ENCODE data around the gene CPLX3.
"Not testable (repeated sequence)": the region's sequence is repeated elsewhere in the genome, so short reads cannot be mapped to it uniquely, and the experiment has no call there.

The CPLX3 gene

DNA sequence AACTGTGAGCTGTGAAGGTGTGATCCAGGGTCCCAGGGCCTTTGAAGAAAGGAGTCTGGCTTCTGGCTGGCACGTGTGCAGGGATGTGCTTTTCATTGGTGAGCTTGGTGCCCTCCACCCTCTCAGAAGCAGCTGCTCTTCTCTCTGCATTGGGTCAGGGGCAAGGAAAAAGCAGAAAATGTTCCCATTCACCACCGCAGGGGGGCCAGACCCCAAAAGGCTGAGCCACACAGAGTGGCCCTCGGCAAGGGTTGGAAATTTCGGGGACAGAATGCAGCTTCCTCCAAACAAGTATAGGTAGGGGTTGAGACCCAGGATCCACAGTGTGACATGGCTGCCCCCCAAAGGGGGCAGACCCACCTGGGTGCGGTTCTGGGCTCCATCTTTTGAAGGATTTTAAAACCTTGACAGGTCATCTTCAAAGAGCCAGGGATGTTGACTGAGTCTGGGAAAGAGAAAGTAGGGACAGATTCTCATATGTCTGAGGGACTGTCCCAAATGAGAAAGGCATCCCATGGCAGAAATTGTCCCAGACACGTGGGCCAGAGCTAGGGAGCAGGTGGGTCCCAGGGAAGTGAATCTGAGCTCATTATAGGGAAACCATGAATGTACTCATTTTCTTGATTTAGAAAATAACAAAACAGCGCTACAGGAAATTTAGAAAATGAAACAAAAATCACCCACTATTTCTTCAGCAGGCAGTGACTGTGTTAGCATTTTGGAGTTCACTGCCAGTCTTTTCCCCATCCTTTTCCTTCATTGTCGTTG is 41.8 kb upstream of the CPLX3 start:
- Mint-ChIP-seq H3K27me3 (no peaks in the 10 kb centered on the region), H3K4me3 (peak overlapping the region; percentile 79), H3K27ac (ENCODE audit: low read depth) (peak overlapping the region; percentile 93), H3K4me1 (peaks cover 84% of the 10 kb centered on the region), H3K36me3 (ENCODE audit: insufficient read depth) (peaks cover 53% of the 10 kb centered on the region), H3K9me3 (no peaks in the 10 kb centered on the region)
- DNase-seq (ENCODE audit: low spot score in 2 of 2) (no peak), ATAC-seq (replicated peaks; ENCODE audit: extremely low read depth, poor library complexity, severe bottlenecking) (no peak)

DNA sequence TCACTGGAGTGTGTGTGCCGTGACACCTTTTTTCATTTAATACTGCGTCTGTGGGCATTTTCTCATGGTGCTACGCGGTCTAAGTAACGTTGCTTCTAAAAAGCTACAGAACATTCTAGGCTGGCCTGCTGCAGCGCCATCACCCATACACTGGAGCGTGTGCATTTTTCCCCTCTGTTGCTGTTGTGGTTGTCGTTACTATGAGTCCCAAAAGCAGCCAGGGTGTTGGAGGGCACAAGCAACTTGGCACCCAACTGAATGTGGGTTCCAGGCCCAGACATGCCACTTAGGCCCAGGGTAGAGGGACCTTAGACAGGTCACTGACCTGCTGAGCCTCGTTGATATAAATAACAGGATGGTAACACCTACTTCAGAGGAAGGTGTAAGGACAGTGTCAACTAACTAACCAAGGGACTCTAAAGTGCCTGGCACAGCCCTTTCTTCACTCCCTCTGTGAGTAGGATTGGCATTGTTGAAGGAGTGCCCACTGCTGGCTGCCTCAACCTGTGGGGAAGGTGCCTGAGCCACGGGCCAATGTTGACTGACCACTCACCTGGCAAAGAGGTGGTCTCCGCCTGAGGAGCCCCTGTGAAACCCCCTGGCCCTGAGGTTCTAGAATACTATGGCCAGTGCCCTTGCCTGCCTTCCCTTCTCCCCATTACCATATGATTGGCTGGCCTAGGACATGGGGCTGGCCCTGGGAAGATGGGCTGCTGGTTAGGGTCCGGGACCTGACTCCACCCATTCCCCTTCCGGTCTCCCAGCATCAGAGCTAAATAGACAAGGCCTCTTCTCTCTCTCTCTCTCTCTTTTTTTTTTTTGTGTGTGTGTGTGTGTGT is 41.0 kb upstream of the CPLX3 start:
- H3K36me3 Mint-ChIP-seq (ENCODE audit: insufficient read depth): peaks cover 55% of the 10 kb centered on the region

DNA sequence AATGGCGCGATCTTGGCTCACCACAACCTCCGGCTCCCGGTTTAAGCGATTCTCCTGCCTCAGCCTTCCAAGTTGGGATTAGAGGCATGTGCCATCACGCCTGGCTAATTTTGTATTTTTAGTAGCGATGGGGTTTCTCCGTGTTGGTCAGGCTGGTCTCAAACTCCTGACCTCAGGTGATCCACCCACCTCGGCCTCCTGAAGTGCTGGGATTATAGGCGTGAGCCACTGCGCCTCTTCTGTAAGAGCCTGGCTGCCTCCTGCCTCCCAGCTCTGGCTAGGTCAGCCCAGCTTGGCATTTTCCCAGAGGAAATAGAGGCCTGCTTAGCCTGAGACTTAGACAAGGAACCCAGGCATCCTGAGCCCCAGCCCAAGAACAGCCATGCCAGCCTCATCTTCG is 40.3 kb upstream of the CPLX3 start:
- not testable (repeated sequence) for DNase-seq (ENCODE audit: low spot score in 2 of 2); H3K27me3 Mint-ChIP-seq; ATAC-seq (replicated peaks; ENCODE audit: extremely low read depth, poor library complexity, severe bottlenecking); H3K9me3 Mint-ChIP-seq
- Mint-ChIP-seq H3K4me3 (peak overlapping the region; percentile 79), H3K27ac (ENCODE audit: low read depth) (peak overlapping the region; percentile 93), H3K36me3 (ENCODE audit: insufficient read depth) (peaks cover 55% of the 10 kb centered on the region), H3K4me1 (peaks cover 81% of the 10 kb centered on the region)

More for the DNA sequence above, 41.0 kb upstream of the CPLX3 start:
- Mint-ChIP-seq H3K4me3 (peak overlapping the region; percentile 79), H3K27me3 (no peaks in the 10 kb centered on the region), H3K9me3 (no peaks in the 10 kb centered on the region), H3K4me1 (peaks cover 81% of the 10 kb centered on the region), H3K27ac (ENCODE audit: low read depth) (peak overlapping the region; percentile 93)
- DNase-seq (ENCODE audit: low spot score in 2 of 2) (no peak), ATAC-seq (replicated peaks; ENCODE audit: extremely low read depth, poor library complexity, severe bottlenecking) (no peak)

DNA sequence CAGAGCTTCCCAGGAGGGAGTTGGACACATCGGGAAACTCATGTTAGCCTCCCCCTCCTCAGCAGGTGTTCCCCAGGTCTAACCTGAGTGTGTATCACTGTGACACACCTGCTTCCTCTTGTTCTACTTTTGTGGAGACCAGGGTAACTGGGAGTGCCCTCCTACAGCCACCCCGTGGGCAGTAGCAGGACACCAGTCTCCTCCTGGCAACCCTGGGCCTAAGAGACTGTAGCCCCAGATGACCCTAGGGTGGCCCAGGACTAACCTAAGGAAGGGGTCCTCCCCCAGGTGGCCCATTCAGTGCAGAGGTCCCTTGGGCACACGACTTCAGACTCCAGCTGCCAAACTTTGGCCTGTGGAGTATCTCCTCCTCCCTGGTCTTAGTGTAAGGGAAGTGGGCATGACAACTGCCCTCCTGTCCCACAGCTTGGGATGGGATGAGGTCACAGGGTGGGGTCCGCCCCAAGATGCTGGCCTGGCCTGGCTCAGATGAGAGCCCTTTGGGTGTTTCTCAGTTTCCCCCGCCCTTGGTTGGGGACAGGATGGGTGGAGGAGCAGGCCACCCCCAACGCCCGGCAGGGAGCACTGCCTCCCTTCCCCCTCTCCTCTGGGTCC is 39.8 kb upstream of the CPLX3 start:
- H3K4me3 Mint-ChIP-seq: peak overlapping the region; percentile 79
- no peaks in the 10 kb centered on the region for H3K9me3 Mint-ChIP-seq
- peaks cover 51% of the 10 kb centered on the region for H3K36me3 Mint-ChIP-seq (ENCODE audit: insufficient read depth)
- no peaks in the 10 kb centered on the region for H3K27me3 Mint-ChIP-seq
- ATAC-seq (replicated peaks; ENCODE audit: extremely low read depth, poor library complexity, severe bottlenecking) (no peak), DNase-seq (ENCODE audit: low spot score in 2 of 2) (no peak)
- peaks cover 81% of the 10 kb centered on the region for H3K4me1 Mint-ChIP-seq
- peak overlapping the region; percentile 93 for H3K27ac Mint-ChIP-seq (ENCODE audit: low read depth)

DNA sequence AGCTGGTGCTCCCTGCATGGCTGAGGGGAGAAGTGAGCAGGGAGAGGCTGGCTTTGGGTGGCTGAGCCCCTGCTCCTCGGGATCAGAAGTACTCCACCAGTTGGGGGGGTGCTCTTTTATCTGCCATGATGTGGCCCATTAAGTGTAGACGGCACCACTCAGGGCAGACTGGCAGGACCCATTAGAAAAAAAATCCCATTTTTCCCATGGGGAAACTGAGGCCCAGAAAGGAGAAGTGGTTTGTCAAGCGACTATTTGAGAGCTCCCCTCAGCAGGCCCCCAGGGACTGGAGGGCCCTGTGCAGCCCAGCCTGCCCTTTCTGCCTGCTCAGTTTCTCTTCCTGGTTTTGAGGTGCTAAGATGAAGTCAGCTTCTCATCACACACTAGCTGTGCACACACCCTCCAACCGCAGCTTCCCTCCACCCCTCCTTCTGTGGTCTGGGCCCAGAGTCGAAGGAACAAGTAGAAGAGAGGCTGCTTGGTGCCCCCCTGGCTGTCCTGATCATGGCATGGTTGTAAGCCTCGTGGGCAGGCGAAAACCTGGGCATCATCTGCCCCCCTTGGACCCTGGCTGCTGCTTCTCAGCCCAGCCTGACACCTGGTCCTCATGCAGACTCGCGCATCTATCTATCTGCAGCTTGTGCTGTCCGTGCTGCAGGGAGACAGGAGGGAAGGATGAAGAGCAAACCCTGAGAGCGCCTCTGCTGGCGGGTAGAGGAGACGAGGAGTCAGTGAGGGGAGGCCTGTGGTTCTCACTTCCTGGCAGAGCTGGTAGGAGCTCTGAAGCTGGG is 39.0 kb upstream of the CPLX3 start:
- Mint-ChIP-seq H3K27ac (ENCODE audit: low read depth) (peak overlapping the region; percentile 93), H3K9me3 (no peaks in the 10 kb centered on the region), H3K4me3 (peak overlapping the region; percentile 79), H3K36me3 (ENCODE audit: insufficient read depth) (peaks cover 53% of the 10 kb centered on the region), H3K4me1 (peaks cover 88% of the 10 kb centered on the region), H3K27me3 (no peaks in the 10 kb centered on the region)
- ATAC-seq (replicated peaks; ENCODE audit: extremely low read depth, poor library complexity, severe bottlenecking): peak; percentile 79
- DNase-seq (ENCODE audit: low spot score in 2 of 2): peak; percentile 78 to 91

DNA sequence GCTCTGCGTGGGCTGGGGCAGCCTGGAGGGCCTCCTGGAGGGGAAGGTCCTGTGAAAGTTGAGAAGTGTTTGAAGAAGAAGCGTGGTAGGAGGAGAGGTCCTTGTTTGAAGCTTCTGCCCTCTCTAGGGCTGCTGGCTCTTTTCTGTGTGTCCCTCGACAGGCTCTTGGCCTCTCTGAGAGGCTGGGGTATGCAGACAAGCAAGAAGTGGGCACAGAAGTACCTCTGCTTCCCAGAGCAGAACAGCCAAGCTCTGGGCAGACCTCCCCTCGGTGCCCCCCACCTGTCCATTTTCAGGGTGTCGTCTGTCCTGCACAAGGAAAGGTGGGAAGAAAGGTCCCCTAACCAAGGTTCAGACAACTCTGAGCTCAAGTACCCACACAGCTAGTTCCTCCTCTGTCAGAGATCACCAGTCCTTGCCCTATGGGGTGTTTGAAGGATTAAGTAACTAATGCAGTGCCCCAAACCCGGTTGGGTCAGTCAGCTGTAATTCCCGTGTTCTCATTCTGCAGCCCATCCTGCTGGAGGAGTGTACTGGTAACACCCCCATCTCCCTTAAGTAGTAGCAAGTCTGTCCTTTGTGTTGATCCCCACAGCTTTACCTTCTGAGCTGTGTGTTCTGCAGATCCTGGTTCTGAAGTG is 38.3 kb upstream of the CPLX3 start:
- H3K27ac Mint-ChIP-seq (ENCODE audit: low read depth): peak overlapping the region; percentile 93
- no peaks in the 10 kb centered on the region for H3K27me3 Mint-ChIP-seq
- no peak for ATAC-seq (replicated peaks; ENCODE audit: extremely low read depth, poor library complexity, severe bottlenecking)
- no peaks in the 10 kb centered on the region for H3K9me3 Mint-ChIP-seq
- peaks cover 89% of the 10 kb centered on the region for H3K4me1 Mint-ChIP-seq
- H3K36me3 Mint-ChIP-seq (ENCODE audit: insufficient read depth): peaks cover 47% of the 10 kb centered on the region
- no peak for DNase-seq (ENCODE audit: low spot score in 2 of 2)
- peak overlapping the region; percentile 79 for H3K4me3 Mint-ChIP-seq

DNA sequence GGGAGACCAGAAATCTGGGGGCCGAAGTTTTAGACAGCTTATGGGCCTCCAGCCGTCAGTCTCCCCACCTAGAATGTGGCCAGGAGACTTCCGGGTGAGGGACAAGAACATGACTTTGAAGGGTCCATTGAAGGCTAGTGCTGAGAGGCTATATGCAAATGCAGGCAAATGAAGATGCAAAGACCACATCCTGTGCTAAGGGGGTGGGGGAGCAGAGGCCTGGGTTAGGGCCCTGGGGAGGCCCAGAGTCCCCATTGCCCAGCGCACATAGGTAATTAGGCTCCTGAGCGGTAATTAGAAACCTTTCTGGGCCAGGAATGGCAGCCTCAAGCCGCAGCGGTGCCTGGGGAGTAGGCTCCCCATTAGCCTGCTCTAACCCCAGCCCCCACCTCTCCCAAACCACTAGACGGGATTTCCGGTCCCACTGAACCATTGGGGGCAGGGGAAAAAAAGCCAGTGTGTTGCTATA is 37.7 kb upstream of the CPLX3 start:
- no peaks in the 10 kb centered on the region for H3K27me3 Mint-ChIP-seq
- no peaks in the 10 kb centered on the region for H3K9me3 Mint-ChIP-seq
- peak; percentile 28 to 55 for DNase-seq (ENCODE audit: low spot score in 2 of 2)
- peak; percentile 23 for ATAC-seq (replicated peaks; ENCODE audit: extremely low read depth, poor library complexity, severe bottlenecking)
- H3K36me3 Mint-ChIP-seq (ENCODE audit: insufficient read depth): peaks cover 44% of the 10 kb centered on the region
- peak overlapping the region; percentile 79 for H3K4me3 Mint-ChIP-seq
- peaks cover 83% of the 10 kb centered on the region for H3K4me1 Mint-ChIP-seq
- H3K27ac Mint-ChIP-seq (ENCODE audit: low read depth): peak overlapping the region; percentile 93

DNA sequence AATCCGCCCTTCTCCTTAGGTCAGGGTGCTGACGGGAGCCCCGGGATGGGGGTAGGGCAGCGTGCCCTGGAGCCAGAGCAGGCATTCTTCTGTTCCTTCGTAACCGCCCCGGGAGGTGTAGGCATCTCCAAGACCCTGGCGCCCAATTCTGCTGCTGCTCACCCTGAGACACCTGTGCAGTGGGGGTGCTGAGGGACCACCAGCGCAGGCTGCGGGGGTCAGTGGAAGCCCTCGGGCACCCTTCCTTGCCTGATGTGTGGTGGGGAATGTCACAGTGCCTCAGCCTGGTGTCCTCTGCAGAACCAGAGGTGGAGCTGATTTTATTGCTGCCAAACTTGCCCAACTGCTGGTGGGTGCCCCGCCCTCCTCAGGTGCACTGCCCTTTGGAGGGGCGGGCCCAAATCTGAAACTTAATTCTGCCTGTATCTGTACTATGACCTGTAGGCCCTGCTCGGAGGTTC is 37.2 kb upstream of the CPLX3 start:
- DNase-seq (ENCODE audit: low spot score in 2 of 2): no peak
- peaks cover 82% of the 10 kb centered on the region for H3K4me1 Mint-ChIP-seq
- H3K27me3 Mint-ChIP-seq: no peaks in the 10 kb centered on the region
- H3K36me3 Mint-ChIP-seq (ENCODE audit: insufficient read depth): peaks cover 44% of the 10 kb centered on the region
- H3K4me3 Mint-ChIP-seq: peak overlapping the region; percentile 79
- ATAC-seq (replicated peaks; ENCODE audit: extremely low read depth, poor library complexity, severe bottlenecking): no peak
- H3K9me3 Mint-ChIP-seq: no peaks in the 10 kb centered on the region
- H3K27ac Mint-ChIP-seq (ENCODE audit: low read depth): peak overlapping the region; percentile 93

DNA sequence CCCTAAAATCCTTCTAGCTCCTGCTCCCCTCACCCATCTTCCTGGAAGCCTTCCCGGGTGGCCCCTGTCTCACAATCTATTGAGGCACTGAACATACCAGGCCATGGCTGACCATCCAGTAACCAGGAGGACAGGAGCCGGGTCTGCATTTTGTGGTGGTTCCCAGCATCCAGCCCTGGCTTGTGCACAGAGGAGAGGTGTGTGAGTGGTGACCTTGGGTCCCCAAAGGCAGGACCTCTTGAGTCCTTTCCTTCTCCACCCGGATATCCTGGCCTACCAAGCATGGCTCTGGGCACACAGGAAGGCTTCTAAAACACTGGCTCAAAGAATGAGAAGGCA is 36.7 kb upstream of the CPLX3 start:
- no peak for ATAC-seq (replicated peaks; ENCODE audit: extremely low read depth, poor library complexity, severe bottlenecking)
- Mint-ChIP-seq H3K9me3 (no peaks in the 10 kb centered on the region), H3K4me1 (peaks cover 79% of the 10 kb centered on the region), H3K36me3 (ENCODE audit: insufficient read depth) (peaks cover 44% of the 10 kb centered on the region), H3K4me3 (peak overlapping the region; percentile 79), H3K27ac (ENCODE audit: low read depth) (peak overlapping the region; percentile 93), H3K27me3 (no peaks in the 10 kb centered on the region)
- DNase-seq (ENCODE audit: low spot score in 2 of 2): no peak

DNA sequence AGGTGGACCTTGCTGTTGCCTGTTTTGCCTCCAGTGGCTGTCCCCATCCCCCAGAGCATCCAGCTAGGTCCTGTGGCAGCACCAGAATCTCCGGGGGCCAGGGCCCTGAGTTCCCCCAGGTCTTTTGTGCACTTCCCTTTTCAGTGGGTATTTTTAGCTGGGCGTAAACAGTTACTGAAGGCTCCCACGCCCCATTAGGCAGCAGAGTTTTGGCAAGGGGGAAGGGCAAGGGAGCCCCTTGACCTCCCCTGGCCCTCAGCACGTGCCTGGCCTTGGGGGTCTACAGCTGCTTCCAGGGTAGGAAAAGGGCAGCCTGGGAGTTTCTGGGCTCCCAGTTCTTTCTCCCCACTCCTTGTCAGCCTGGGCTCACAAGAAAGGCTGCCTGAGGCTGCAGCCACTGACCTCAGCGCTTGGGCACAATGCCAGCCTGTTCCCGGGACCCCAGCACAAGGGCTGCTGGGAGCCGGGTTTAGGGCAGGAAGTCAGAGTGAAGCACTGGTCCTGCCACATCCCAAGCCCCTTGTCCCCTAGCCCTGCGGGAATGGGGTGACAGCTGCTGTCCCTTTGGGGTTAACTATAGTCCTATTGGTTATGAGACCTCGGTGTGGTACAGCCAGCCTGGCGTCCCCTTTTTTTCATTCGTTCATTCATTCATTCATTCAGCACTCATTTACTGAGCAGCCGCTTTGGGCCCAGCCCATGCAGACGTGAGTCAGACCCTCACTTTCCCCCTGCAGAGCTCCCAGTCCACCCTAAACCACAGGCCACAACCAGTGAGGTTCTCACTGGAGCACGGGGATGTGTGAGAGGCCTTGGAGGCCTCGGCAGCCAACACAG is 36.1 kb upstream of the CPLX3 start:
- Mint-ChIP-seq H3K27me3 (no peaks in the 10 kb centered on the region), H3K9me3 (no peaks in the 10 kb centered on the region), H3K27ac (ENCODE audit: low read depth) (peak overlapping the region; percentile 93), H3K36me3 (ENCODE audit: insufficient read depth) (peaks cover 41% of the 10 kb centered on the region), H3K4me3 (peak overlapping the region; percentile 79), H3K4me1 (peaks cover 79% of the 10 kb centered on the region)
- no peak for ATAC-seq (replicated peaks; ENCODE audit: extremely low read depth, poor library complexity, severe bottlenecking)
- no peak for DNase-seq (ENCODE audit: low spot score in 2 of 2)

DNA sequence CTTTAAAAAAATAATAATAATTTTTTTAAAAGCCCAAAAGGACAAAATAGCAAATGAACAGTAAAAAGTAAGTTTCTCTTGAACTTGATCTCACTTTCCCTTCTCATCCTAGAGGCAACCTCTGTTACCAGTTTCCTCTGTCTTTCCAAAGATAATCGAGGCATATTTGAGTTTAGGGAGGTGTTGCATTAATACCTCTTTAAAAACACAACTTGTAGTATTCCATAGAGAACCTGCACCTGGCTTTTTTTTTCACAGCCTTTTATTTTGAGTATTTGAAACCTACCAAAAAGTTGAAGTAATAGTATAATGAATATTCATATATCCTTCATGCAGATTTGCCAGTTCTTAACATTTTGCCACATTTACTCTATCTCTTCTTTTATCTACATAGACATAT is 35.4 kb upstream of the CPLX3 start:
- ATAC-seq (replicated peaks; ENCODE audit: extremely low read depth, poor library complexity, severe bottlenecking) (no peak), DNase-seq (ENCODE audit: low spot score in 2 of 2) (no peak)
- peaks cover 78% of the 10 kb centered on the region for H3K4me1 Mint-ChIP-seq
- peak overlapping the region; percentile 93 for H3K27ac Mint-ChIP-seq (ENCODE audit: low read depth)
- peaks cover 36% of the 10 kb centered on the region for H3K36me3 Mint-ChIP-seq (ENCODE audit: insufficient read depth)
- no peaks in the 10 kb centered on the region for H3K27me3 Mint-ChIP-seq
- no peaks in the 10 kb centered on the region for H3K9me3 Mint-ChIP-seq
- H3K4me3 Mint-ChIP-seq: peak overlapping the region; percentile 79
